ENCODE results near the gene NANOS2.

Gene NANOS2

GRCh38 chr19:45901912-45902650 lies 12.5 kb downstream of the NANOS2 start, which contains the start of gene MYPOP:
MYPOP (minus strand) TSS chr19:45902613; CDS start chr19:45901773, 840 bp downstream.
- peak within 1 kb of the TSS; percentile 70 for H3K4ac ChIP-seq (ENCODE audit: low read depth, low read length)

GRCh38 chr19:45901432-45901911 lies 13.1 kb downstream of the NANOS2 start:
- H3K4ac ChIP-seq (ENCODE audit: low read depth, low read length) = no peak overlapping the region
- peak overlapping the region; percentile 82 for H3K4me3 ChIP-seq (ENCODE audit: low read depth, low read length)
- no peak overlapping the region for H2AFZ ChIP-seq (ENCODE audit: insufficient read depth, low read length, poor library complexity)
- H3K9ac ChIP-seq (ENCODE audit: low read length) = no peak overlapping the region
- H3K4me1 ChIP-seq (ENCODE audit: control insufficient read depth in 1 of 2, insufficient read depth in 2 of 2, low read length in 2 of 2) = peaks cover 5 to 6% of the 10 kb centered on the region in 2 experiments
- WGBS (ENCODE audit: extremely low coverage, insufficient coverage, insufficient read length) = no CpG with 5 or more reads among the region's 69 CpGs
- no peaks in the 10 kb centered on the region for H3K9me3 ChIP-seq (ENCODE audit: insufficient read depth, low read depth, low read length)
- H3K27ac ChIP-seq (ENCODE audit: low read depth, low read length) = no peak overlapping the region
- no peak overlapping the region for H4K91ac ChIP-seq (ENCODE audit: low read depth, low read length)
- no peaks in the 10 kb centered on the region for H3K27me3 ChIP-seq (ENCODE audit: insufficient read depth, low read length)
- H3K18ac ChIP-seq (ENCODE audit: low read length) = peak overlapping the region; percentile 39
- no peak overlapping the region for H2BK12ac ChIP-seq (ENCODE audit: low read length)
- peaks cover 5% of the 10 kb centered on the region for H3K79me2 ChIP-seq (ENCODE audit: control insufficient read depth, insufficient read depth, low read length, poor library complexity)
- no peak overlapping the region for H2BK5ac ChIP-seq (ENCODE audit: low read depth, low read length, poor library complexity)
- peaks cover 13 to 17% of the 10 kb centered on the region in 2 experiments for H3K36me3 ChIP-seq (ENCODE audit: control insufficient read depth in 1 of 2, insufficient read depth in 2 of 2, low read length in 2 of 2)
- H2AK5ac ChIP-seq (ENCODE audit: low read length) = no peak overlapping the region
- peak; percentile 64 to 85 for DNase-seq
- H4K8ac ChIP-seq (ENCODE audit: low read depth, low read length) = no peak overlapping the region
- H3K23ac ChIP-seq (ENCODE audit: low read length) = no peak overlapping the region
- H3K4me2 ChIP-seq (ENCODE audit: low read length) = peak overlapping the region; percentile 99
- no peak overlapping the region for H2BK120ac ChIP-seq (ENCODE audit: insufficient read depth, low read length, poor library complexity)
- H4K12ac ChIP-seq (ENCODE audit: low read depth, low read length) = no peak overlapping the region
- peaks cover 7% of the 10 kb centered on the region for H3K79me1 ChIP-seq (ENCODE audit: low read length)
- H3K14ac ChIP-seq (ENCODE audit: low read length) = no peak overlapping the region

More at GRCh38 chr19:45901912-45902650, 12.5 kb downstream of the NANOS2 start, which contains the start of gene MYPOP:
- peak within 1 kb of the TSS; percentile 89 for H4K8ac ChIP-seq (ENCODE audit: low read depth, low read length)
- H3K4me2 ChIP-seq (ENCODE audit: low read length) = peak within 1 kb of the TSS; percentile 99
- no peak for DNase-seq
- peaks cover 7% of the 10 kb centered on the region for H3K79me1 ChIP-seq (ENCODE audit: low read length)
- H2BK5ac ChIP-seq (ENCODE audit: low read depth, low read length, poor library complexity) = peak within 1 kb of the TSS; percentile 66
- peak within 1 kb of the TSS; percentile 65 for H2BK120ac ChIP-seq (ENCODE audit: insufficient read depth, low read length, poor library complexity)
- H3K14ac ChIP-seq (ENCODE audit: low read length) = peak within 1 kb of the TSS; percentile 84
- peak within 1 kb of the TSS; percentile 86 for H3K9ac ChIP-seq (ENCODE audit: low read length)
- H2AK5ac ChIP-seq (ENCODE audit: low read length) = peak within 1 kb of the TSS; percentile 50
- peak within 1 kb of the TSS; percentile 37 for H3K27ac ChIP-seq (ENCODE audit: low read depth, low read length)
- no peak within 1 kb of the TSS for H2BK12ac ChIP-seq (ENCODE audit: low read length)
- no CpG with 5 or more reads among the region's 47 CpGs for WGBS (ENCODE audit: extremely low coverage, insufficient coverage, insufficient read length)
- H3K79me2 ChIP-seq (ENCODE audit: control insufficient read depth, insufficient read depth, low read length, poor library complexity) = peaks cover 5% of the 10 kb centered on the region
- H2AFZ ChIP-seq (ENCODE audit: insufficient read depth, low read length, poor library complexity) = peak within 1 kb of the TSS; percentile 60
- no peaks in the 10 kb centered on the region for H3K27me3 ChIP-seq (ENCODE audit: insufficient read depth, low read length)
- peak within 1 kb of the TSS; percentile 69 for H3K18ac ChIP-seq (ENCODE audit: low read length)
- H3K4me3 ChIP-seq (ENCODE audit: low read depth, low read length) = peak within 1 kb of the TSS; percentile 82
- peaks cover 12 to 17% of the 10 kb centered on the region in 2 experiments for H3K36me3 ChIP-seq (ENCODE audit: control insufficient read depth in 1 of 2, insufficient read depth in 2 of 2, low read length in 2 of 2)
- H4K91ac ChIP-seq (ENCODE audit: low read depth, low read length) = peak within 1 kb of the TSS; percentile 84
- H3K9me3 ChIP-seq (ENCODE audit: insufficient read depth, low read depth, low read length) = no peaks in the 10 kb centered on the region
- H4K12ac ChIP-seq (ENCODE audit: low read depth, low read length) = peak within 1 kb of the TSS; percentile 49
- peaks cover 5 to 6% of the 10 kb centered on the region in 2 experiments for H3K4me1 ChIP-seq (ENCODE audit: control insufficient read depth in 1 of 2, insufficient read depth in 2 of 2, low read length in 2 of 2)
- no peak within 1 kb of the TSS for H3K23ac ChIP-seq (ENCODE audit: low read length)

GRCh38 chr19:45900738-45901431 lies 13.7 kb downstream of the NANOS2 start:
- Histone ChIP-seq H4K91ac (ENCODE audit: low read depth, low read length) (no peak overlapping the region), H3K79me2 (ENCODE audit: control insufficient read depth, insufficient read depth, low read length, poor library complexity) (peaks cover 5% of the 10 kb centered on the region), H3K4me2 (ENCODE audit: low read length) (peak overlapping the region; percentile 99), H3K14ac (ENCODE audit: low read length) (no peak overlapping the region), H2BK120ac (ENCODE audit: insufficient read depth, low read length, poor library complexity) (no peak overlapping the region), H3K23ac (ENCODE audit: low read length) (no peak overlapping the region), H3K4me1 (ENCODE audit: control insufficient read depth in 1 of 2, insufficient read depth in 2 of 2, low read length in 2 of 2) (peaks cover 5 to 6% of the 10 kb centered on the region in 2 experiments), H3K79me1 (ENCODE audit: low read length) (peaks cover 7% of the 10 kb centered on the region), H2AK5ac (ENCODE audit: low read length) (no peak overlapping the region), H3K4me3 (ENCODE audit: low read depth, low read length) (peak overlapping the region; percentile 82), H3K18ac (ENCODE audit: low read length) (peak overlapping the region; percentile 39), H3K27me3 (ENCODE audit: insufficient read depth, low read length) (no peaks in the 10 kb centered on the region), H3K4ac (ENCODE audit: low read depth, low read length) (no peak overlapping the region), H2BK5ac (ENCODE audit: low read depth, low read length, poor library complexity) (no peak overlapping the region), H4K12ac (ENCODE audit: low read depth, low read length) (no peak overlapping the region), H3K9ac (ENCODE audit: low read length) (peak overlapping the region; percentile 30), H3K27ac (ENCODE audit: low read depth, low read length) (no peak overlapping the region), H2AFZ (ENCODE audit: insufficient read depth, low read length, poor library complexity) (no peak overlapping the region), H2BK12ac (ENCODE audit: low read length) (no peak overlapping the region), H3K36me3 (ENCODE audit: control insufficient read depth in 1 of 2, insufficient read depth in 2 of 2, low read length in 2 of 2) (peaks cover 13 to 21% of the 10 kb centered on the region in 2 experiments), H3K9me3 (ENCODE audit: insufficient read depth, low read depth, low read length) (no peaks in the 10 kb centered on the region), H4K8ac (ENCODE audit: low read depth, low read length) (no peak overlapping the region)
- WGBS (ENCODE audit: extremely low coverage, insufficient coverage, insufficient read length) = no CpG with 5 or more reads among the region's 22 CpGs
- peak; percentile 17 to 38 for DNase-seq

- no peaks in the 10 kb centered on the region for H3K27me3 ChIP-seq (ENCODE audit: insufficient read depth, low read length)
- WGBS (ENCODE audit: extremely low coverage, insufficient coverage, insufficient read length) = 100% methylated on average over 1 of the region's 4 CpGs
Measured at GRCh38 chr19:45899919-45900589, 14.5 kb downstream of the NANOS2 start.

More at GRCh38 chr19:45899919-45900589, 14.5 kb downstream of the NANOS2 start:
- peaks cover 7% of the 10 kb centered on the region for H3K79me1 ChIP-seq (ENCODE audit: low read length)
- no peak overlapping the region for H3K9ac ChIP-seq (ENCODE audit: low read length)
- H3K4me3 ChIP-seq (ENCODE audit: low read depth, low read length) = no peak overlapping the region
- H3K14ac ChIP-seq (ENCODE audit: low read length) = no peak overlapping the region
- H2BK120ac ChIP-seq (ENCODE audit: insufficient read depth, low read length, poor library complexity) = no peak overlapping the region
- H3K79me2 ChIP-seq (ENCODE audit: control insufficient read depth, insufficient read depth, low read length, poor library complexity) = peaks cover 5% of the 10 kb centered on the region
- no peak overlapping the region for H2BK12ac ChIP-seq (ENCODE audit: low read length)
- no peak overlapping the region for H3K23ac ChIP-seq (ENCODE audit: low read length)
- H3K4me2 ChIP-seq (ENCODE audit: low read length) = no peak overlapping the region
- H3K4ac ChIP-seq (ENCODE audit: low read depth, low read length) = no peak overlapping the region
- no peak overlapping the region for H4K8ac ChIP-seq (ENCODE audit: low read depth, low read length)
- no peak for DNase-seq
- H3K27ac ChIP-seq (ENCODE audit: low read depth, low read length) = no peak overlapping the region
- no peak overlapping the region for H2AFZ ChIP-seq (ENCODE audit: insufficient read depth, low read length, poor library complexity)
- H3K18ac ChIP-seq (ENCODE audit: low read length) = no peak overlapping the region
- H4K91ac ChIP-seq (ENCODE audit: low read depth, low read length) = no peak overlapping the region
- peaks cover 20 to 27% of the 10 kb centered on the region in 2 experiments for H3K36me3 ChIP-seq (ENCODE audit: control insufficient read depth in 1 of 2, insufficient read depth in 2 of 2, low read length in 2 of 2)
- H2BK5ac ChIP-seq (ENCODE audit: low read depth, low read length, poor library complexity) = no peak overlapping the region
- peaks cover 5 to 6% of the 10 kb centered on the region in 2 experiments for H3K4me1 ChIP-seq (ENCODE audit: control insufficient read depth in 1 of 2, insufficient read depth in 2 of 2, low read length in 2 of 2)
- H2AK5ac ChIP-seq (ENCODE audit: low read length) = no peak overlapping the region
- no peak overlapping the region for H4K12ac ChIP-seq (ENCODE audit: low read depth, low read length)
- no peaks in the 10 kb centered on the region for H3K9me3 ChIP-seq (ENCODE audit: insufficient read depth, low read depth, low read length)
